ENCODE results near the gene MMP12. TPM values are rescaled to one million over a fixed set of nuclear protein-coding genes. Genes with fewer than 3 reads are reported as not detected.

The MMP12 gene
- total and polyA plus RNA-seq, 8 donors: 0.46 to 2.4 (median 1.4) TPM; not detected in 5

DNA sequence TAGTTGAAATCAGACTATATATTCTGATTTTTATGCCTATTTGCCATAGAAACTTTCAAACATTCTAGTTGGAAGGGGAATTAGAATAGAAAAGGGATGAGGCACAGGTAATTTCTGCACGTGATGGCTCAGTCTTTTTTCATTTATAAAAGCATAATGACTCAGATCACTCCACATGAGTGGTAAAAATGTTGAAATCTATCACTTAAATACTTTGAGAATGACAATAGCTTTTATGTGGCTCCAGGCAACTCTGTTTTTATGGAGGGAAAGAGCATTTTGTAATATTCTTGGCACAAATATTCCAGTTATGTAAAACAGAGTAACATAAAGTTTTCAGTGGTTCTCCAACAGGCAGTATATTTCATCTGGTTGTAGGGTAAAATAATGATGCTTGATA, 25.5 kb downstream of the MMP12 start:
- 66 to 86% (median 69%) methylated on average over 1 of the region's 1 CpG for WGBS, 5 donors
- TF ChIP-seq CTCF (IDR thresholded peaks at IDR 0.05): no peak
- no peak for TF ChIP-seq EP300 (IDR thresholded peaks at IDR 0.05)
- TF ChIP-seq POLR2A (IDR thresholded peaks at IDR 0.05): no peak
- TF ChIP-seq POLR2AphosphoS5 (IDR thresholded peaks at IDR 0.05): no peak
- intact Hi-C loops (cut with DNase I; ENCODE audit: low total_unique reads): no loop called here
- Histone ChIP-seq H3K4me3 (no peak overlapping the region), H3K9me3 (no peaks in the 10 kb centered on the region), H3K27me3 (no peaks in the 10 kb centered on the region), H3K27ac (no peak overlapping the region), H3K4me1 (peaks cover 4 to 39% (median 7%) of the 10 kb centered on the region in 4 donors), H3K36me3 (no peaks in the 10 kb centered on the region)
- DNase-seq: no peak

DNA sequence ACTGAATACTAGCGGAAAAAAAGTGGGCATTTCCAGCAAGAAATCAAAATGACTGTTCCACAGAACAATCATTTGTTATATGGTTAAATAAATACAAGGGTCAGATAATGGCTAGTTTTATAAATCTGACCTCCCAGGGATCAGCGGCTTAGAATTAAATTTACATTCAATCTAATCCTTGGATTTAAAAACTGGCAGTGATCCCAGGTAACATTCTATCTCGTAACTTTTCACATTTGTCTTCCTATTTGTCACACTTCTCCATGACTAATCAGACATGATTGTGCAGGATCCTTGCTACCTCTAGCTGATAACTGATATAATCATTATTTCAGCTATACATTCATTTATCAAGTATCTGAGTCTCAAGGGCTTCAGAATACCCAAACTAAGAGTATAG, 28.5 kb downstream of the MMP12 start:
- no peak overlapping the region for H3K27ac ChIP-seq
- WGBS, 5 donors: 14 to 30% (median 22%) methylated on average over 3 of the region's 3 CpGs
- peaks cover 0 to 22% (median 7%) of the 10 kb centered on the region in 4 donors for H3K4me1 ChIP-seq
- DNase-seq: peak in 1 of 2 donors; percentile 36
- H3K9me3 ChIP-seq: no peaks in the 10 kb centered on the region
- TF ChIP-seq POLR2A (IDR thresholded peaks at IDR 0.05): no peak
- no peak for TF ChIP-seq CTCF (IDR thresholded peaks at IDR 0.05)
- TF ChIP-seq EP300 (IDR thresholded peaks at IDR 0.05): no peak
- no peak for TF ChIP-seq POLR2AphosphoS5 (IDR thresholded peaks at IDR 0.05)
- H3K4me3 ChIP-seq: no peak overlapping the region
- no peaks in the 10 kb centered on the region for H3K36me3 ChIP-seq
- no peaks in the 10 kb centered on the region for H3K27me3 ChIP-seq
- intact Hi-C loops (cut with DNase I; ENCODE audit: low total_unique reads): no loop called here

DNA sequence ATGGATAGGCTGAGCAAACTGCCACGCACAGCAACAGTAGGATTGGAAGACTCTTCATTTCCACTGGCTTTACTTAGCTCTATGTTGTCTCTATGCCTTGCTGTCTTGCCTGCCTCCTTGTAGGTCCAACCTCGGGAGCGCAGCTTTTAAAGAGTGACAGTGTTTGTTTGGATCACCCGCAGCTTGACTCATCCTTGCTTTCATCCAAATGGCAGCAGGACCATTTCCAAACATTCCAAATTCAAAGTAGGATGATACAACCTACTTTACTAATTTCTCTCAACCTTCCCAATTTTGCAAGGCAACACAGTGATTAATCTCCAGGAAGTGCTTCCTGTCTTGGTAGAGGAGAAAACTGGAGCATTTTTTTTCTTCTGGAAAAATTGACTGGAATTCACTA, 31.3 kb downstream of the MMP12 start, which contains the start of gene MMP3:
TSS of gene MMP3 (minus strand) at position 121 of the 400 bp plus-strand sequence. CDS start at position 58, 63 bp downstream.
- intact Hi-C loops (cut with DNase I; ENCODE audit: low total_unique reads): no loop called here
- no peak within 1 kb of the TSS for H3K27ac ChIP-seq
- DNase-seq: no peak
- no peak within 1 kb of the TSS for H3K4me3 ChIP-seq
- H3K27me3 ChIP-seq: no peaks in the 10 kb centered on the region
- H3K36me3 ChIP-seq: no peaks in the 10 kb centered on the region
- TF ChIP-seq CTCF (IDR thresholded peaks at IDR 0.05) (no peak), POLR2AphosphoS5 (IDR thresholded peaks at IDR 0.05) (no peak), POLR2A (IDR thresholded peaks at IDR 0.05) (no peak), EP300 (IDR thresholded peaks at IDR 0.05) (no peak)
- 75 to 85% (median 75%) methylated on average over 4 of the region's 4 CpGs for WGBS, 5 donors
- peaks cover 0 to 22% (median 7%) of the 10 kb centered on the region in 4 donors for H3K4me1 ChIP-seq
- no peaks in the 10 kb centered on the region for H3K9me3 ChIP-seq

DNA sequence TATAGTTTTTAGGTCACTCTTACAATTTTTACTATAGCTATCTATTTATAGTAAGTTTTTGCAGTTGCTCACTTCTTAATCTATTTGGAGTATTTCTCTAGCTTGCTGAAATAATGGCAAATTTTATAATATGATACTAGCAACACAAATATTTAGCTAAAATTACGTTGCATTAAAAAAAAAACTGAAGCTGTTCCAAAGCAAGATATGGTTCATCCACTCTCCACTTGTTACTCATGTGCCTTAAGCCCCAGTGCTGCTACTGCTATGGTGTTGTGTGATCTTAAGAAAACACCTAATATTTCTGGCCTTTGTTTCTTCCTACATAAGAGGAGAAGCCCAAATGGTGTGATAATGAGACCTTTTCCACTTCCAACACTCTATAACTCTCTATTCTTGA, 31.9 kb downstream of the MMP12 start:
- Histone ChIP-seq H3K9me3 (no peaks in the 10 kb centered on the region), H3K36me3 (no peaks in the 10 kb centered on the region), H3K27me3 (no peaks in the 10 kb centered on the region), H3K4me1 (peaks cover 0 to 22% (median 7%) of the 10 kb centered on the region in 4 donors), H3K4me3 (no peak overlapping the region), H3K27ac (no peak overlapping the region)
- TF ChIP-seq EP300 (IDR thresholded peaks at IDR 0.05) (no peak), CTCF (IDR thresholded peaks at IDR 0.05) (no peak), POLR2AphosphoS5 (IDR thresholded peaks at IDR 0.05) (no peak), POLR2A (IDR thresholded peaks at IDR 0.05) (no peak)
- no peak for DNase-seq
- WGBS, 5 donors: 0 to 42% (median 18%) methylated on average over 1 of the region's 1 CpG
- intact Hi-C loops (cut with DNase I; ENCODE audit: low total_unique reads): no loop called here

Measured in stomach (tissue), 9 donors.